ENCODE measurements around the gene RTL10. TPM values are rescaled to one million over a fixed set of nuclear protein-coding genes. Genes with fewer than 3 reads are reported as not detected.

RTL10 gene
- total and polyA plus RNA-seq, 2 of the 13 experiments (the other 11 are each of a cell fraction or from before 2014, with no cell fraction given) = 14.1 to 15.8 TPM

DNA sequence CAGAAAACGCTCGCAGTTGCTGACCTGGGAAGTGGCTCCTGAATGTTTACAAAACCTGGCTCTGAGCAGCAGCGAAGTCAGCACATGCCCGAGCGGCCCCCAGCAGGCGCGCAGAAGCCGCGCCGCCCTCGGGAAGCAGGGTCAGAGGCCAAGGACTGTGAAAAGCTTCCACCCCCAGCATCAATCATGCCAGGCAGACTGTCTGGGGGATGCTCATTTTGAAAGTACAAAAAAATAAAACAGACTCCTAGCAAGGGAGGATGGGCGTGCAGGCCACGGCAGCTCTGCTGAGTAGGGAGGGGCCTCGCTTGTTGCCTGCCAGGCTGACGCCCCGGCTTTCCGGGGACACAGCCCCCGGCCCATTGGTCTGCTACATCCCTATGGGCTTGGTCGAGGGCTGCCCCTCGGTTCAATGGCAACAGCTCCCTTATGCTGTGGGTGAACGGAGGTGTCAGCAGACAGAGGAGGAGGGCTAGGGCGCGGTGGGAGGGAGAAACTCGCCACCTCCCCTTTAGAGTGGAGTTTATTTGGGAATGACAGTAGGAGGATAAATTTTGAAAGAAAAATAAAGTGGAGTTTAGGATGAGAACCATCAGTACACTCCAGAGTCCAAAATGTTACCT is 37.7 kb upstream of the RTL10 start (continued):
- TF ChIP-seq SMYD3 (CRISPR knock-in tag; IDR thresholded peaks at IDR 0.05) (peak; percentile 98), ZNF143 (CRISPR knock-in tag; IDR thresholded peaks at IDR 0.05) (peak; percentile 69), AKAP8 (CRISPR knock-in tag; IDR thresholded peaks at IDR 0.05) (peak; percentile 85; the same call in 1 of the 2 replicates), TFAP4 (IDR thresholded peaks at IDR 0.05; ENCODE audit: borderline replicate concordance, low read depth) (no peak), ZNF274 (CRISPR knock-in tag; IDR thresholded peaks at IDR 0.05) (peak; percentile 98), ZNF646 (CRISPR knock-in tag; IDR thresholded peaks at IDR 0.05) (peak; percentile 65; the same call in 1 of the 2 replicates), SP2 (CRISPR knock-in tag; IDR thresholded peaks at IDR 0.05) (0 out of 2 replicates have a peak, but pooled peaks have one; percentile 25), MED8 (CRISPR knock-in tag; IDR thresholded peaks at IDR 0.05; ENCODE audit: insufficient replicate concordance) (peak; percentile 72), FUBP1 (CRISPR knock-in tag; IDR thresholded peaks at IDR 0.05; ENCODE audit: borderline replicate concordance) (no peak), SUZ12 (IDR thresholded peaks at IDR 0.05; ENCODE audit: low read depth, low read length) (no peak), ZKSCAN1 (IDR thresholded peaks at IDR 0.05; ENCODE audit: low read length) (no peak), NFYB (CRISPR knock-in tag; IDR thresholded peaks at IDR 0.05) (0 out of 2 replicates have a peak, but pooled peaks have one; percentile 31), ZNF792 (CRISPR knock-in tag; IDR thresholded peaks at IDR 0.05) (peak; percentile 96), SALL1 (CRISPR knock-in tag; IDR thresholded peaks at IDR 0.05) (peak; percentile 98)
- TF ChIP-seq, protein P1, sequence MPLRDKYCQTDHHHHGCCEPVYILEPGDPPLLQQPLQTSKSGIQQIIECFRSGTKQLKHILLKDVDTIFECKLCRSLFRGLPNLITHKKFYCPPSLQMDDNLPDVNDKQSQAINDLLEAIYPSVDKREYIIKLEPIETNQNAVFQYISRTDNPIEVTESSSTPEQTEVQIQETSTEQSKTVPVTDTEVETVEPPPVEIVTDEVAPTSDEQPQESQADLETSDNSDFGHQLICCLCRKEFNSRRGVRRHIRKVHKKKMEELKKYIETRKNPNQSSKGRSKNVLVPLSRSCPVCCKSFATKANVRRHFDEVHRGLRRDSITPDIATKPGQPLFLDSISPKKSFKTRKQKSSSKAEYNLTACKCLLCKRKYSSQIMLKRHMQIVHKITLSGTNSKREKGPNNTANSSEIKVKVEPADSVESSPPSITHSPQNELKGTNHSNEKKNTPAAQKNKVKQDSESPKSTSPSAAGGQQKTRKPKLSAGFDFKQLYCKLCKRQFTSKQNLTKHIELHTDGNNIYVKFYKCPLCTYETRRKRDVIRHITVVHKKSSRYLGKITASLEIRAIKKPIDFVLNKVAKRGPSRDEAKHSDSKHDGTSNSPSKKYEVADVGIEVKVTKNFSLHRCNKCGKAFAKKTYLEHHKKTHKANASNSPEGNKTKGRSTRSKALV (CRISPR knock-in tag; IDR thresholded peaks at IDR 0.05) = peak; percentile 97
- TF ChIP-seq, protein P2, sequence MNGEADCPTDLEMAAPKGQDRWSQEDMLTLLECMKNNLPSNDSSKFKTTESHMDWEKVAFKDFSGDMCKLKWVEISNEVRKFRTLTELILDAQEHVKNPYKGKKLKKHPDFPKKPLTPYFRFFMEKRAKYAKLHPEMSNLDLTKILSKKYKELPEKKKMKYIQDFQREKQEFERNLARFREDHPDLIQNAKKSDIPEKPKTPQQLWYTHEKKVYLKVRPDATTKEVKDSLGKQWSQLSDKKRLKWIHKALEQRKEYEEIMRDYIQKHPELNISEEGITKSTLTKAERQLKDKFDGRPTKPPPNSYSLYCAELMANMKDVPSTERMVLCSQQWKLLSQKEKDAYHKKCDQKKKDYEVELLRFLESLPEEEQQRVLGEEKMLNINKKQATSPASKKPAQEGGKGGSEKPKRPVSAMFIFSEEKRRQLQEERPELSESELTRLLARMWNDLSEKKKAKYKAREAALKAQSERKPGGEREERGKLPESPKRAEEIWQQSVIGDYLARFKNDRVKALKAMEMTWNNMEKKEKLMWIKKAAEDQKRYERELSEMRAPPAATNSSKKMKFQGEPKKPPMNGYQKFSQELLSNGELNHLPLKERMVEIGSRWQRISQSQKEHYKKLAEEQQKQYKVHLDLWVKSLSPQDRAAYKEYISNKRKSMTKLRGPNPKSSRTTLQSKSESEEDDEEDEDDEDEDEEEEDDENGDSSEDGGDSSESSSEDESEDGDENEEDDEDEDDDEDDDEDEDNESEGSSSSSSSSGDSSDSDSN (CRISPR knock-in tag; IDR thresholded peaks at IDR 0.05) = peak; percentile 53; the same call in 1 of the 2 replicates

Data from HepG2 (cell line).